ENCODE measurements around the gene UBXN1. TPM values are rescaled to one million over a fixed set of nuclear protein-coding genes. Genes with fewer than 3 reads are reported as not detected.

Gene UBXN1
- total RNA-seq, 1 experiment from 2014 or later: 118 TPM

DNA sequence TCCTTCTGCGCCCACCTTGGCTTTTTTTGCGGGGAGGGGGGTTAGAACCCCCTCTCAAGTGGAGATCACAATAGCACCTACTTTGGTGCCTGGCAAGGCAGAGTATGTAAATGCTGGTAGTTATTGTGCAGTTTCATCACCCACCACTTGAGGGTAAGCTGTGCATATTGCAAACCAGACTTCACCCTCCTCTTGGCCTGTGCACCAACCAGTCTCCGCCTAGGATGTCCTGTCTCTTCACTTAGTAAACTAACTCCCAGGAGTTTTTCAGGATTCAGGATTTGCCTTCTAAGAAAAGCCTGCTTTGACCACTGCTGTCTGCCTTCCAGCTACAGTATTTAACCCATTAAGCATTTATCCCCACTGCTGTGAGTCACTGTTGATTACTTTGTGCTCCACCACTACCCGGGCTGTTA is 2.0 kb upstream of the UBXN1 start:
- H3K79me1 ChIP-seq (ENCODE audit: insufficient read depth, low read depth, low read length, poor library complexity, severe bottlenecking): no peaks in the 10 kb centered on the region
- no peak overlapping the region for H3K4ac ChIP-seq (ENCODE audit: low read depth, low read length)
- no peak overlapping the region for H2BK120ac ChIP-seq (ENCODE audit: low read depth, low read length, poor library complexity, severe bottlenecking)
- no peak overlapping the region for H3T11ph ChIP-seq (ENCODE audit: low read length)
- no peak overlapping the region for H2AFZ ChIP-seq (ENCODE audit: low read length)
- no peak overlapping the region for H2BK20ac ChIP-seq (ENCODE audit: low read depth, low read length, poor library complexity, severe bottlenecking)
- H2BK5ac ChIP-seq (ENCODE audit: insufficient read length, low read length): no peak overlapping the region
- Mint-ChIP-seq H3K4me1 (peaks cover 15 to 20% of the 10 kb centered on the region in 2 experiments), H3K27ac (peak overlapping the region in 1 of 3 experiments; percentile 66; a peak in 1 of 7 replicates), H3K27me3 (ENCODE audit: low read depth) (no peaks in the 10 kb centered on the region), H3K4me3 (peak overlapping the region; percentile 0 to 15; a peak in 2 of 5 replicates), H3K9me3 (0 out of 5 replicates have a peak, but pooled peaks cover 0 to 2% of the 10 kb centered on the region in 2 experiments), H3K36me3 (ENCODE audit: insufficient read depth in 1 of 3, low read depth in 3 of 3) (peaks cover 12 to 25% (median 22%) of the 10 kb centered on the region in 3 experiments; a peak in 6 of 7 replicates)
- no peaks in the 10 kb centered on the region for H3K9me3 ChIP-seq (ENCODE audit: control insufficient read depth, low read depth, low read length)
- H3K18ac ChIP-seq (ENCODE audit: insufficient read length, low read depth, low read length): no peak overlapping the region
- H2AK5ac ChIP-seq (ENCODE audit: insufficient read length, low read length): no peak overlapping the region
- no peak overlapping the region for H3K27ac ChIP-seq (ENCODE audit: insufficient read length, low read depth, low read length)
- H4K8ac ChIP-seq (replicated peaks; ENCODE audit: insufficient read length, low read depth, low read length): no peak overlapping the region
- no peak for DNase-seq
- H3K56ac ChIP-seq (ENCODE audit: insufficient read length, low read depth, low read length): no peak overlapping the region
- no peaks in the 10 kb centered on the region for H3K4me1 ChIP-seq (ENCODE audit: insufficient read depth, low read length)
- no peaks in the 10 kb centered on the region for H3K27me3 ChIP-seq (ENCODE audit: insufficient read depth, low read length)
- no peak overlapping the region for H2BK12ac ChIP-seq (ENCODE audit: insufficient read length, low read depth, low read length)
- no peak overlapping the region for H4K91ac ChIP-seq (ENCODE audit: insufficient read length, low read depth, low read length)
- no peak overlapping the region for H3K23ac ChIP-seq (ENCODE audit: insufficient read length, low read depth, low read length)
- H3K9ac ChIP-seq (ENCODE audit: extremely low read depth, insufficient read length, low read length): no peak overlapping the region
- no peaks in the 10 kb centered on the region for H4K20me1 ChIP-seq (ENCODE audit: control insufficient read depth, insufficient read depth, insufficient read length)
- no peak overlapping the region for H3K14ac ChIP-seq (ENCODE audit: insufficient read depth, low read length)
- H4K5ac ChIP-seq (ENCODE audit: insufficient read length, low read depth, low read length): no peak overlapping the region
- no peaks in the 10 kb centered on the region for H3K79me2 ChIP-seq (ENCODE audit: insufficient read depth, low read length)
- H3K23me2 ChIP-seq (ENCODE audit: insufficient read length, low read depth, low read length, poor library complexity, severe bottlenecking): peaks cover 8% of the 10 kb centered on the region
- TF ChIP-seq CTCF (conservative IDR thresholded peaks at IDR 0.05): peak; percentile 46; the same call in 2 of the 3 replicates
- WGBS (ENCODE audit: extremely low coverage, insufficient read length, low lambda C conversion rate): no CpG with 5 or more reads among the region's 4 CpGs
- no peak overlapping the region for H3K4me2 ChIP-seq (ENCODE audit: insufficient read depth, insufficient read length, low read length)
- no peak overlapping the region for H2BK15ac ChIP-seq (ENCODE audit: low read depth, low read length)
